ENCODE measurements around the gene TRAF7.

Gene TRAF7

GRCh38 chr16:2158262-2158638 lies 2.7 kb downstream of the TRAF7 start:
- H3K4me3 ChIP-seq (ENCODE audit: low read depth, low read length), result no peak overlapping the region
- no peak for TF ChIP-seq CTCF (IDR thresholded peaks at IDR 0.05; ENCODE audit: borderline replicate concordance, insufficient read depth, low read depth, low read length)

GRCh38 chr16:2159175-2159838 lies 3.7 kb downstream of the TRAF7 start:
- no peak for TF ChIP-seq CTCF (IDR thresholded peaks at IDR 0.05; ENCODE audit: borderline replicate concordance, insufficient read depth, low read depth, low read length)
- no peak overlapping the region for H3K4me3 ChIP-seq (ENCODE audit: low read depth, low read length)

- TF ChIP-seq CTCF (IDR thresholded peaks at IDR 0.05; ENCODE audit: borderline replicate concordance, insufficient read depth, low read depth, low read length), result no peak
- no peak overlapping the region for H3K4me3 ChIP-seq (ENCODE audit: low read depth, low read length)
Measured at GRCh38 chr16:2160915-2161551, 5.5 kb downstream of the TRAF7 start.

GRCh38 chr16:2161911-2162310 lies 6.3 kb downstream of the TRAF7 start:
- H3K4me3 ChIP-seq (ENCODE audit: low read depth, low read length), result no peak overlapping the region
- TF ChIP-seq CTCF (IDR thresholded peaks at IDR 0.05; ENCODE audit: borderline replicate concordance, insufficient read depth, low read depth, low read length), result no peak

GRCh38 chr16:2162676-2163118 lies 7.1 kb downstream of the TRAF7 start:
- TF ChIP-seq CTCF (IDR thresholded peaks at IDR 0.05; ENCODE audit: borderline replicate concordance, insufficient read depth, low read depth, low read length), result no peak

GRCh38 chr16:2163211-2163881 lies 7.8 kb downstream of the TRAF7 start:
- no peak for TF ChIP-seq CTCF (IDR thresholded peaks at IDR 0.05; ENCODE audit: borderline replicate concordance, insufficient read depth, low read depth, low read length)
- no peak overlapping the region for H3K4me3 ChIP-seq (ENCODE audit: low read depth, low read length)

More at GRCh38 chr16:2162676-2163118, 7.1 kb downstream of the TRAF7 start:
- H3K4me3 ChIP-seq (ENCODE audit: low read depth, low read length), result no peak overlapping the region
